Neural cell (in vitro differentiated cells): ENCODE measurements around the gene FHIT.

Experiments
- EZH2 ChIP-seq: fragments of 200-600, 300-800 bp; shearing (Covaris generic), sonication (generic); IDR thresholded peaks from 2 replicates; pipeline ENCODE4 v1.6.1; 2014; ENCODE audit warnings: antibody characterized with exemption, low read length, borderline replicate concordance, mild to moderate bottlenecking; ENCODE audit not compliant: insufficient read depth, poor library complexity, severe bottlenecking
- TF ChIP-seq, protein P1 (sequence below): fragments of 450-650 bp; IDR thresholded peaks from 2 replicates; pipeline ENCODE4 v1.5.1; 2014; ENCODE audit warnings: antibody characterized with exemption, mild to moderate bottlenecking, moderate library complexity; ENCODE audit not compliant: poor library complexity, severe bottlenecking

DNA sequence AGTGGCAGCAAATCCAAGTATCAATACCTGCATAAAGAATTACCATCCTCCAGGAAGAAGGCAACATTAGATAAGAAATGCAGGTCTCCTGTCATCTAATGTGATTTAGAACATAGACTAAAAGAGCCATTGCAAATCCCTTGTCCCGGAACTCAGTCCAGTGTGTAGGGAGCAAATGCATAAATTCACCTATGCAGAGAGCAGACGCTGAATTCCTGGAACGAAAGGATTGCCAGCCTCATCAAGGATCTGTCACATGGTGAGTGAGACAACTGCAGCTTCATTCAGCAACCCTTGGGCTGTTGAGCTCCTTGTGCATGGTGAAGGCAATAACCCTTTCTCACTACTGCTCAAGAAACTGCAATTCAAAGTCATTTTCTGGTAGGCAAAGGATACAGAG, 1504.7 kb downstream of the FHIT start:
- no peak for TF ChIP-seq EZH2
- TF ChIP-seq, protein P1, sequence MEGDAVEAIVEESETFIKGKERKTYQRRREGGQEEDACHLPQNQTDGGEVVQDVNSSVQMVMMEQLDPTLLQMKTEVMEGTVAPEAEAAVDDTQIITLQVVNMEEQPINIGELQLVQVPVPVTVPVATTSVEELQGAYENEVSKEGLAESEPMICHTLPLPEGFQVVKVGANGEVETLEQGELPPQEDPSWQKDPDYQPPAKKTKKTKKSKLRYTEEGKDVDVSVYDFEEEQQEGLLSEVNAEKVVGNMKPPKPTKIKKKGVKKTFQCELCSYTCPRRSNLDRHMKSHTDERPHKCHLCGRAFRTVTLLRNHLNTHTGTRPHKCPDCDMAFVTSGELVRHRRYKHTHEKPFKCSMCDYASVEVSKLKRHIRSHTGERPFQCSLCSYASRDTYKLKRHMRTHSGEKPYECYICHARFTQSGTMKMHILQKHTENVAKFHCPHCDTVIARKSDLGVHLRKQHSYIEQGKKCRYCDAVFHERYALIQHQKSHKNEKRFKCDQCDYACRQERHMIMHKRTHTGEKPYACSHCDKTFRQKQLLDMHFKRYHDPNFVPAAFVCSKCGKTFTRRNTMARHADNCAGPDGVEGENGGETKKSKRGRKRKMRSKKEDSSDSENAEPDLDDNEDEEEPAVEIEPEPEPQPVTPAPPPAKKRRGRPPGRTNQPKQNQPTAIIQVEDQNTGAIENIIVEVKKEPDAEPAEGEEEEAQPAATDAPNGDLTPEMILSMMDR, result no peak
